ENCODE data around the gene IL1A.

Gene IL1A

DNA sequence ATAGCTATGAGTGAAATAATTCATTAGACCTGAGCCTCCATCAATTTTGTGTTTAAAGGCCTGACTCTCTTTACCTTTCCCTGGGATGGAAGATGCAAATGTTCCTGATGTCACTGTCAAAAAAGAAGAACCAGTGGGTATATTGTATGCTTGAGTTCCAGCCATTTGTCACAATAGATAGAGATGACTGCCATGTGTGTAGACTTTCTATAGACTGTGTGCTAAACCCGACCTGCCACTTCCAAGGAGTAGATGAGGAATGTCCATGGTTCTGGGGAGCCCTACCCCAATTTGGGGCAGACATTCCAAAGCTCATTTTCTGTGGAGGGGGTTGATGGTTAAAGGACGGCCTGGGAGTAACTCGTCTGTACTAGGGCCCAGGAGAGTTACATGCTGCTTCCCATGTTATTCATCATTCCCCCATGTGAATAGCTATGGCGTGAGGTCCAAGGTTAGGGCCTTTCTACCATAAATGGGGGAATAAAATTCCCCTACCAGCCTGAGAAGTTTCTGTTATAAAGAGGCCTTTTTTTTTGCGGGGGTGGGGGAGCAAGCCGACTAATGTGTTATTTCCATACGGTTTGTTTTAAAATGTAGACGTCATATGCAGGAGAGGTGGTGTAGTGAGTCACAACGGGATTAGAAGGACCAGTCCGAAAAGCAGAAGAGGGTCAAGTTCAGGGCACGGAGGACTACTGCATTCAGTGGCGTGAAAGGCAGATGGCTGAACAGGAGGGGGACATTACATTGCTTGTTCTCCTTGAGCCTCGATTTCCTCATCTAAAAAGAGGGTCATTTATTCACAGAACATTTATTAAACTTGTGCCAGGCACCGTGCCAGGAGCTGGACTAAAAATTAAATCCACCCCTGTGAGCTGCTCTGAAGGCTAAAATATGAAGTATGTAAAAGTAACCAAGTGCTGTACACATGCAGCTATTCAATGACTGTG lies 28.3 kb upstream of the IL1A start:
- no peak for ATAC-seq
- TF ChIP-seq PPARA (CRISPR knock-in tag; IDR thresholded peaks at IDR 0.05; ENCODE audit: borderline replicate concordance) (no peak), SNAI2 (CRISPR knock-in tag; IDR thresholded peaks at IDR 0.05) (no peak), ESRRG (CRISPR knock-in tag; IDR thresholded peaks at IDR 0.05) (no peak), GLIS3 (CRISPR knock-in tag; IDR thresholded peaks at IDR 0.05) (no peak)
- TF ChIP-seq, protein P1, sequence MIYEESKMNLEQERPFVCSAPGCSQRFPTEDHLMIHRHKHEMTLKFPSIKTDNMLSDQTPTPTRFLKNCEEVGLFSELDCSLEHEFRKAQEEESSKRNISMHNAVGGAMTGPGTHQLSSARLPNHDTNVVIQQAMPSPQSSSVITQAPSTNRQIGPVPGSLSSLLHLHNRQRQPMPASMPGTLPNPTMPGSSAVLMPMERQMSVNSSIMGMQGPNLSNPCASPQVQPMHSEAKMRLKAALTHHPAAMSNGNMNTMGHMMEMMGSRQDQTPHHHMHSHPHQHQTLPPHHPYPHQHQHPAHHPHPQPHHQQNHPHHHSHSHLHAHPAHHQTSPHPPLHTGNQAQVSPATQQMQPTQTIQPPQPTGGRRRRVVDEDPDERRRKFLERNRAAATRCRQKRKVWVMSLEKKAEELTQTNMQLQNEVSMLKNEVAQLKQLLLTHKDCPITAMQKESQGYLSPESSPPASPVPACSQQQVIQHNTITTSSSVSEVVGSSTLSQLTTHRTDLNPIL (CRISPR knock-in tag; IDR thresholded peaks at IDR 0.05; ENCODE audit: low read depth): no peak
- TF ChIP-seq, protein P2, sequence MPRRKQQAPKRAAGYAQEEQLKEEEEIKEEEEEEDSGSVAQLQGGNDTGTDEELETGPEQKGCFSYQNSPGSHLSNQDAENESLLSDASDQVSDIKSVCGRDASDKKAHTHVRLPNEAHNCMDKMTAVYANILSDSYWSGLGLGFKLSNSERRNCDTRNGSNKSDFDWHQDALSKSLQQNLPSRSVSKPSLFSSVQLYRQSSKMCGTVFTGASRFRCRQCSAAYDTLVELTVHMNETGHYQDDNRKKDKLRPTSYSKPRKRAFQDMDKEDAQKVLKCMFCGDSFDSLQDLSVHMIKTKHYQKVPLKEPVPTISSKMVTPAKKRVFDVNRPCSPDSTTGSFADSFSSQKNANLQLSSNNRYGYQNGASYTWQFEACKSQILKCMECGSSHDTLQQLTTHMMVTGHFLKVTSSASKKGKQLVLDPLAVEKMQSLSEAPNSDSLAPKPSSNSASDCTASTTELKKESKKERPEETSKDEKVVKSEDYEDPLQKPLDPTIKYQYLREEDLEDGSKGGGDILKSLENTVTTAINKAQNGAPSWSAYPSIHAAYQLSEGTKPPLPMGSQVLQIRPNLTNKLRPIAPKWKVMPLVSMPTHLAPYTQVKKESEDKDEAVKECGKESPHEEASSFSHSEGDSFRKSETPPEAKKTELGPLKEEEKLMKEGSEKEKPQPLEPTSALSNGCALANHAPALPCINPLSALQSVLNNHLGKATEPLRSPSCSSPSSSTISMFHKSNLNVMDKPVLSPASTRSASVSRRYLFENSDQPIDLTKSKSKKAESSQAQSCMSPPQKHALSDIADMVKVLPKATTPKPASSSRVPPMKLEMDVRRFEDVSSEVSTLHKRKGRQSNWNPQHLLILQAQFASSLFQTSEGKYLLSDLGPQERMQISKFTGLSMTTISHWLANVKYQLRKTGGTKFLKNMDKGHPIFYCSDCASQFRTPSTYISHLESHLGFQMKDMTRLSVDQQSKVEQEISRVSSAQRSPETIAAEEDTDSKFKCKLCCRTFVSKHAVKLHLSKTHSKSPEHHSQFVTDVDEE (CRISPR knock-in tag; IDR thresholded peaks at IDR 0.05): no peak
- TF ChIP-seq, protein P3, sequence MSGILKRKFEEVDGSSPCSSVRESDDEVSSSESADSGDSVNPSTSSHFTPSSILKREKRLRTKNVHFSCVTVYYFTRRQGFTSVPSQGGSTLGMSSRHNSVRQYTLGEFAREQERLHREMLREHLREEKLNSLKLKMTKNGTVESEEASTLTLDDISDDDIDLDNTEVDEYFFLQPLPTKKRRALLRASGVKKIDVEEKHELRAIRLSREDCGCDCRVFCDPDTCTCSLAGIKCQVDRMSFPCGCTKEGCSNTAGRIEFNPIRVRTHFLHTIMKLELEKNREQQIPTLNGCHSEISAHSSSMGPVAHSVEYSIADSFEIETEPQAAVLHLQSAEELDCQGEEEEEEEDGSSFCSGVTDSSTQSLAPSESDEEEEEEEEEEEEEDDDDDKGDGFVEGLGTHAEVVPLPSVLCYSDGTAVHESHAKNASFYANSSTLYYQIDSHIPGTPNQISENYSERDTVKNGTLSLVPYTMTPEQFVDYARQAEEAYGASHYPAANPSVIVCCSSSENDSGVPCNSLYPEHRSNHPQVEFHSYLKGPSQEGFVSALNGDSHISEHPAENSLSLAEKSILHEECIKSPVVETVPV (CRISPR knock-in tag; IDR thresholded peaks at IDR 0.05): no peak

DNA sequence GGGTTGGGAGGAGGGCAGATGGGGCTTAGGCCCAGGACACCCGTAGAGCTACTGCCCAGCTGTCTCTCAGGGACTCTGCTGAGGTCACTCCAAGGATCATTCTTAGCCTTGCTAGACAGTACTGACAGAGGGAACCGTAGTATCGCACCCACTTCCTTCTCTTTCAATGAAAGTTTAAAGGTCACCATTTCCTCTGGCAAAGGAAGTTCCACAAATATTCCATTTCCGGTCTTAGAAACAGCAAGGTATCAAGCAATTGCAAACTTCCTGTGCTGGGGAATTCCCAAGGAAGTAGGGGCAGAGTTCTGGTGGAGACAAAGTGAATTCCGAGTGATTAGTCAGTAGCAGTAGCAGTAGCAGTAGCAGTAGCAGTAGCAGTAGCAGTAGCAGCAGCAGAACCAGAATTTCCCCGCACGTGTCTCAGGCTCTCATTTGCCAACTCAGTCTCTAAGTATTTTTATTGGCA lies 27.6 kb upstream of the IL1A start:
- TF ChIP-seq CSDC2 (CRISPR knock-in tag; IDR thresholded peaks at IDR 0.05): no peak
- no peak for TF ChIP-seq TCF4 (CRISPR knock-in tag; IDR thresholded peaks at IDR 0.05; ENCODE audit: borderline replicate concordance)
- TF ChIP-seq ARNTL (CRISPR knock-in tag; IDR thresholded peaks at IDR 0.05; ENCODE audit: borderline replicate concordance, low read depth): no peak
- TF ChIP-seq BACH2 (CRISPR knock-in tag; IDR thresholded peaks at IDR 0.05; ENCODE audit: borderline replicate concordance): no peak
- no peak for TF ChIP-seq RARB (CRISPR knock-in tag; IDR thresholded peaks at IDR 0.05)
- ATAC-seq: peak; percentile 31; the same call in 1 of the 3 replicates

DNA sequence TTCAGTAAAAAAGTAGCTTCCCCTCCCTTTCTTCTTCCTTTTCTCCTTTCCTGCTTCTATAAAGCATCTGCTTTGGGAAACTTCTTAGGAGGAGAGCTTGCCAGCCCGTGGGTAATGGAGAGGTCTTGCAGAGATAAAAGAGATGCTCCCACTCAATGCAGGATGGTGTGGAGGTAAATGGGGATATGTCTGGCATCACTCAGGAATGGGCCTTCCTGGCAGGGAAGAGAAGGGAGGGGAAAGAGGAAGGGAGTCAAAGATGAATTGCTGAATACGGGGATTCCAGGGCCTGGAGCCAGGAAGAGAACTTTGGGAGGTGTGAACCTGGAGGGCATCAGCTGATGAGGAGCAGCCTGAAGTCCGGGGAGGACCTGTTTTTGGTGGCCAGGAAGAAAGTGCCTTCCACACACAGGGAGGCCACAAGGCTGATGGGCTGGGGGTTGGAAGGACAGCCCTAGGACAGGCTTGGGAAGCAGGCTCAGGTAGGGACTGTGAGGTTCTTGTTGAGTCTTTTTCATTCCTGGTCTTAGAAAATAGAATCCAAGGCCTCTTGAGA lies 27.1 kb upstream of the IL1A start:
- ATAC-seq: no peak
- no peak for TF ChIP-seq GLIS3 (CRISPR knock-in tag; IDR thresholded peaks at IDR 0.05)
- no peak for TF ChIP-seq ZC3H10 (CRISPR knock-in tag; IDR thresholded peaks at IDR 0.05)
- TF ChIP-seq ZFP30 (CRISPR knock-in tag; IDR thresholded peaks at IDR 0.05): no peak
- TF ChIP-seq PPARA (CRISPR knock-in tag; IDR thresholded peaks at IDR 0.05; ENCODE audit: borderline replicate concordance): no peak
- no peak for TF ChIP-seq ZNF565 (CRISPR knock-in tag; conservative IDR thresholded peaks at IDR 0.05; ENCODE audit: low read depth)
- TF ChIP-seq CSDC2 (CRISPR knock-in tag; IDR thresholded peaks at IDR 0.05): no peak
- TF ChIP-seq, protein P3 (CRISPR knock-in tag; IDR thresholded peaks at IDR 0.05): no peak
- TF ChIP-seq, protein P1 (CRISPR knock-in tag; IDR thresholded peaks at IDR 0.05; ENCODE audit: low read depth): no peak
- TF ChIP-seq ISL1 (CRISPR knock-in tag; IDR thresholded peaks at IDR 0.05): no peak
- no peak for TF ChIP-seq RARB (CRISPR knock-in tag; IDR thresholded peaks at IDR 0.05)
- no peak for TF ChIP-seq TOX (CRISPR knock-in tag; IDR thresholded peaks at IDR 0.05; ENCODE audit: borderline replicate concordance)
- TF ChIP-seq ZNF8 (CRISPR knock-in tag; IDR thresholded peaks at IDR 0.05): no peak
- no peak for TF ChIP-seq TCF4 (CRISPR knock-in tag; IDR thresholded peaks at IDR 0.05; ENCODE audit: borderline replicate concordance)
